ENCODE data around the gene RPL3. TPM values are rescaled to one million over a fixed set of nuclear protein-coding genes. Genes with fewer than 3 reads are reported as not detected.
A peak's percentile ranks its signal among the peaks of the same experiment; 100 is the strongest.
"Not testable (repeated sequence)": the region's sequence is repeated elsewhere in the genome, so short reads cannot be mapped to it uniquely, and the experiment has no call there.

RPL3 gene
- total and polyA plus RNA-seq, 2 donors from 2014 or later, result 1,862 to 2,443 TPM

GRCh38 chr22:39341179-39341578, 21.8 kb upstream of the RPL3 start:
- no peak for FAIRE-seq

GRCh38 chr22:39339775-39340174, 20.4 kb upstream of the RPL3 start:
- FAIRE-seq; H3K27me3 ChIP-seq (ENCODE audit: control insufficient read depth, insufficient read depth, low read length); H3K4me3 ChIP-seq (ENCODE audit: low read length in 3 of 3); H3K36me3 ChIP-seq (ENCODE audit: control insufficient read depth in 2 of 3, insufficient read depth in 3 of 3, low read length in 3 of 3); H3K9ac ChIP-seq (ENCODE audit: low read length in 3 of 3); DNase-seq; H3K27ac ChIP-seq (ENCODE audit: low read depth in 2 of 2, low read length in 2 of 2); H3K4me1 ChIP-seq (ENCODE audit: control insufficient read depth in 2 of 3, insufficient read depth in 2 of 3, low read depth in 1 of 3, low read length in 3 of 3); H3K9me3 ChIP-seq (ENCODE audit: control insufficient read depth in 2 of 3, insufficient read depth in 1 of 3, low read length in 3 of 3); intact Hi-C loops (cut with DNase I): not testable (repeated sequence)

More at GRCh38 chr22:39341179-39341578, 21.8 kb upstream of the RPL3 start:
- H3K9me3 ChIP-seq (ENCODE audit: control insufficient read depth in 2 of 3, insufficient read depth in 1 of 3, low read length in 3 of 3), result no peaks in the 10 kb centered on the region
- no peaks in the 10 kb centered on the region for H3K4me1 ChIP-seq (ENCODE audit: control insufficient read depth in 2 of 3, insufficient read depth in 2 of 3, low read depth in 1 of 3, low read length in 3 of 3)
- H3K9ac ChIP-seq (ENCODE audit: low read length in 3 of 3), result no peak overlapping the region
- intact Hi-C loops (cut with DNase I), result no loop called here
- no peak overlapping the region for H3K4me3 ChIP-seq (ENCODE audit: low read length in 3 of 3)
- no peak overlapping the region for H3K27ac ChIP-seq (ENCODE audit: low read depth in 2 of 2, low read length in 2 of 2)
- DNase-seq, result no peak
- TF ChIP-seq CTCF (IDR thresholded peaks at IDR 0.05; ENCODE audit: borderline replicate concordance, extremely low read depth, insufficient read depth), result no peak
- no peaks in the 10 kb centered on the region for H3K36me3 ChIP-seq (ENCODE audit: control insufficient read depth in 2 of 3, insufficient read depth in 3 of 3, low read length in 3 of 3)
- H3K27me3 ChIP-seq (ENCODE audit: control insufficient read depth, insufficient read depth, low read length), result no peaks in the 10 kb centered on the region

- DNase-seq (no peak), FAIRE-seq (no peak)
- Histone ChIP-seq H3K4me3 (ENCODE audit: low read length in 3 of 3) (no peak overlapping the region), H3K36me3 (ENCODE audit: control insufficient read depth in 2 of 3, insufficient read depth in 3 of 3, low read length in 3 of 3) (no peaks in the 10 kb centered on the region), H3K27me3 (ENCODE audit: control insufficient read depth, insufficient read depth, low read length) (no peaks in the 10 kb centered on the region), H3K4me1 (ENCODE audit: control insufficient read depth in 2 of 3, insufficient read depth in 2 of 3, low read depth in 1 of 3, low read length in 3 of 3) (no peaks in the 10 kb centered on the region), H3K9me3 (ENCODE audit: control insufficient read depth in 2 of 3, insufficient read depth in 1 of 3, low read length in 3 of 3) (no peaks in the 10 kb centered on the region), H3K9ac (ENCODE audit: low read length in 3 of 3) (no peak overlapping the region), H3K27ac (ENCODE audit: low read depth in 2 of 2, low read length in 2 of 2) (no peak overlapping the region)
- intact Hi-C loops (cut with DNase I), result no loop called here
- TF ChIP-seq CTCF (IDR thresholded peaks at IDR 0.05; ENCODE audit: borderline replicate concordance, extremely low read depth, insufficient read depth), result no peak
Measured at GRCh38 chr22:39336411-39336810, 17.0 kb upstream of the RPL3 start.

- intact Hi-C loops (cut with DNase I), result no loop called here
- DNase-seq (peak in 1 of 5 donors; percentile 59), FAIRE-seq (peak; percentile 85)
- Histone ChIP-seq H3K4me3 (ENCODE audit: low read length in 3 of 3) (no peak overlapping the region), H3K4me1 (ENCODE audit: control insufficient read depth in 2 of 3, insufficient read depth in 2 of 3, low read depth in 1 of 3, low read length in 3 of 3) (no peaks in the 10 kb centered on the region), H3K27me3 (ENCODE audit: control insufficient read depth, insufficient read depth, low read length) (no peaks in the 10 kb centered on the region), H3K36me3 (ENCODE audit: control insufficient read depth in 2 of 3, insufficient read depth in 3 of 3, low read length in 3 of 3) (no peaks in the 10 kb centered on the region), H3K9me3 (ENCODE audit: control insufficient read depth in 2 of 3, insufficient read depth in 1 of 3, low read length in 3 of 3) (no peaks in the 10 kb centered on the region), H3K9ac (ENCODE audit: low read length in 3 of 3) (no peak overlapping the region), H3K27ac (ENCODE audit: low read depth in 2 of 2, low read length in 2 of 2) (no peak overlapping the region)
- no peak for TF ChIP-seq CTCF (IDR thresholded peaks at IDR 0.05; ENCODE audit: borderline replicate concordance, extremely low read depth, insufficient read depth)
Measured at GRCh38 chr22:39332441-39333064, 13.1 kb upstream of the RPL3 start.

GRCh38 chr22:39330553-39330952, 11.1 kb upstream of the RPL3 start:
- FAIRE-seq; H3K4me3 ChIP-seq (ENCODE audit: low read length in 3 of 3); DNase-seq; H3K9me3 ChIP-seq (ENCODE audit: control insufficient read depth in 2 of 3, insufficient read depth in 1 of 3, low read length in 3 of 3); H3K36me3 ChIP-seq (ENCODE audit: control insufficient read depth in 2 of 3, insufficient read depth in 3 of 3, low read length in 3 of 3); H3K27me3 ChIP-seq (ENCODE audit: control insufficient read depth, insufficient read depth, low read length); intact Hi-C loops (cut with DNase I); H3K4me1 ChIP-seq (ENCODE audit: control insufficient read depth in 2 of 3, insufficient read depth in 2 of 3, low read depth in 1 of 3, low read length in 3 of 3); H3K27ac ChIP-seq (ENCODE audit: low read depth in 2 of 2, low read length in 2 of 2); H3K9ac ChIP-seq (ENCODE audit: low read length in 3 of 3): not testable (repeated sequence)

Measured in kidney (tissue), 14 donors.